ENCODE measurements around the gene GLP1R.

GLP1R gene

DNA sequence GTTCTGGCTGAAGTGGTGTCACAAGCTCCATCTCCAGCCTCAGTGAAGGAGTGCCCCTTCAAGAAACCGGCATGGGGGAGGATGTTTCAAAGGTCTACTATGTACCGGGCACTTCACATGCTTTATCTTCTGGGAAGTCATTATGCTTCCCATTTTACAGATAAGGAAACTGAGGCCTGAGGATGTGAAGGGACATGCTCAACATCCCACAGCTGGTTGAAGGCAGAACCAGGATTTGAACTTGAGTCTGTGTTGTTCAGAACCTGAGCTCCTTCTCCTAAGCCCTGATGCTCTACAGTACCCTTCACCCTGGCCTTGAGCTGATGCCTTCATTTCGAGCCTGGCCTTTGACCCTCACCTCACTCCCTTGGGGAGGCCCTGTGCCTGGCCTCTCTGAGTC, 13.0 kb downstream of the GLP1R start:
- no peak for DNase-seq (ENCODE audit: extremely low read depth in 1 of 2, low read depth in 1 of 2)

DNA sequence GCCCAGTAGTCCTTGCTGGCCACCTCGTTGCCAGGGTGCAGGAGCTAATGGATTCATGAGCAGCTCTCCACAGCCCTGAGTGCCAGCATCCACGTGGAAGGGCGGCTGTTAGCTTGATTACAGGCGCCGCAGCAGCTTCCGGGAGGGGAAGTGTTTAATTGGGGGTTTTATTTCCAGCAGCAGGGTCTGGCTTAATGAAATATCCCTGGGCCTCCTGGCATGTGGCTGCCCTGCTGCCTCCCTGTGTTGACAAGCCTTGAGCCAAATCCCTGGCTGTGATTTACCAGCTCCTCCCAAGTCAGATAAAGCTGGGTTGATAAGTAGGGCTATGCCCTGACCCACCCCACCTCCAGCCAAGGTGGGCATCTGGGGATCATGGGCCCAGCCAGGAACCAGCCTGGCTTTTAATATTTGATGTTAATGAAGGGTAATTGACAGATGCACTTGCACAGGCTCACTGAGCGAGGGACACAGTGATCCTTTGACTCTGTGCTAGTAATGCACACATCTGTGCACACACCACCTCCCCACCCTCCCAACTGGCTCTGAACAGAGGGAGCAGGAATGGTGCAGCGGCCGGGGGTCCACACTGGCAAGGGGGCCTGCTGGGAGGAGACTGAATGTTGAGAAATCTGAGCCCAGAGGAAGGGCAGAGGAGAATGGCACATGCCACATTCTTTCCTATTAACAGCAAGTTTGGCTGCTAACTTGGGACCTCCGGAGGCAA, 13.6 kb downstream of the GLP1R start:
- no peak for DNase-seq (ENCODE audit: extremely low read depth in 1 of 2, low read depth in 1 of 2)

DNA sequence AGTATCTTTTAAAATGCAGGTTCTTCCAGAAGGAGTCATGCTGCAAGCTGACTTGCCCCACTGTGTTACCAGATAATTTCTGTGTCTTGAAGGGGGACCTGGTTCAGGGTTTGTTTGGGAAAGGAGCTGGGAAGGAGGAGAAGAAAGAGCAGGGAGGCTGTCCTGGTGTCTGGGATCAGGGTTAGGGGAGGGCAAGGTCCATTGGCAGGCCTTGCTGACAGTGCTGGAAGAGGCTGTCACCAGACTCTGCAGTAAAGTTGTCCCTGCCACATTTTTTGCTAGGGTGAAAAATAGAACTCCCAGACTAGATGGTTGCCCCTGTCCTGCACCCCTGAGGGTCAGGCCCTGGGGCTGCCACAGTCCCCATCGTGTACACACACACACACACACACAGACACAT, 14.9 kb downstream of the GLP1R start:
- no peak for DNase-seq (ENCODE audit: extremely low read depth in 1 of 2, low read depth in 1 of 2)

DNA sequence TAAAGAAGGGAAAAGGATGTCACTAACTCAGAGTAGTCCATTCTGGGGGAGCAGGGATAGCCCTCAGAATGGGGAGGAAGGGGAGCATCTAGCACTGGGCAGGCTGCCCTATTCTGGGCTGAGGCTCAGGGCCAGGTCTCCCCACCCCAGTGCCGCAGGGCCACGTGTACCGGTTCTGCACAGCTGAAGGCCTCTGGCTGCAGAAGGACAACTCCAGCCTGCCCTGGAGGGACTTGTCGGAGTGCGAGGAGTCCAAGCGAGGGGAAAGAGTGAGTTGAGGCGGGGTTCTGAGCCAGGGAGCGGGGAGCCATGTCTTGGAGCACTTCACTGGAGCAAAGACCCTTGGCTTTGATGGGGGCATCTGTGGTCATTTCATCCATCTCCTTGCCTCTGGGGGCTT, 17.0 kb downstream of the GLP1R start:
- DNase-seq (ENCODE audit: extremely low read depth in 1 of 2, low read depth in 1 of 2): no peak

DNA sequence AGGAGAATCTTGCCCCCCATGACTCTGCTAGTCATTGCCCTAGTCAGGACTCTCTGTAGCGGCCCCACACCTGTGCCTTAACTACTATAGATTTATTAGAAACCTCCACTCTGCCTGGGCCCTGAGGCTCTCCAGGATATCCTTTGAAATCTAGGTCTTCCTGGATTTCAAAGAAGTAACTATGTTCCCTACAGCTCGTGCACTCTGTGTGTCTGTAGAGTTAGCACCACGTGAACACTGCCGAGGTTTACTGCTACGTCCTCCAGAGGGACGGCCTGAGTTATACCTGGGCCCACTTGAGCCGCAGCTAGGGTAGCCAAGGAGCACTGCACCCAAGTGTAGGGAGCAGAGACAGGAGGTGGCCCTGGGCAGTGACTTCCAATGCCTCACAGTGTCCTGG, 19.8 kb downstream of the GLP1R start:
- no peak for DNase-seq (ENCODE audit: extremely low read depth in 1 of 2, low read depth in 1 of 2)

DNA sequence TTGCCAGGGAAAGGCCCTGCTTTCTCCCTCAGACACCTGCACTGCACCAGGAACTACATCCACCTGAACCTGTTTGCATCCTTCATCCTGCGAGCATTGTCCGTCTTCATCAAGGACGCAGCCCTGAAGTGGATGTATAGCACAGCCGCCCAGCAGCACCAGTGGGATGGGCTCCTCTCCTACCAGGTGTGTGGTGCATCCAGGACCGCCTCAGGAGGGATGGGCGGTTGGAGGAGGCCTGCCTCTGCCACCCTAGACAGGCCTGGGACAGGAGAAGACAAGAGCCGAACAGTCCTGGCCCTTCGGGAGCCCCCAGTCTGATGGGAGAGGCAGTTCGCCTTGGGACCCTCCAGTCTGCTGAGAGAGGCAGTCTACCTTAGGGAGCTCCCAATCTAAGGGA, 24.2 kb downstream of the GLP1R start:
- no peak for DNase-seq (ENCODE audit: extremely low read depth in 1 of 2, low read depth in 1 of 2)

DNA sequence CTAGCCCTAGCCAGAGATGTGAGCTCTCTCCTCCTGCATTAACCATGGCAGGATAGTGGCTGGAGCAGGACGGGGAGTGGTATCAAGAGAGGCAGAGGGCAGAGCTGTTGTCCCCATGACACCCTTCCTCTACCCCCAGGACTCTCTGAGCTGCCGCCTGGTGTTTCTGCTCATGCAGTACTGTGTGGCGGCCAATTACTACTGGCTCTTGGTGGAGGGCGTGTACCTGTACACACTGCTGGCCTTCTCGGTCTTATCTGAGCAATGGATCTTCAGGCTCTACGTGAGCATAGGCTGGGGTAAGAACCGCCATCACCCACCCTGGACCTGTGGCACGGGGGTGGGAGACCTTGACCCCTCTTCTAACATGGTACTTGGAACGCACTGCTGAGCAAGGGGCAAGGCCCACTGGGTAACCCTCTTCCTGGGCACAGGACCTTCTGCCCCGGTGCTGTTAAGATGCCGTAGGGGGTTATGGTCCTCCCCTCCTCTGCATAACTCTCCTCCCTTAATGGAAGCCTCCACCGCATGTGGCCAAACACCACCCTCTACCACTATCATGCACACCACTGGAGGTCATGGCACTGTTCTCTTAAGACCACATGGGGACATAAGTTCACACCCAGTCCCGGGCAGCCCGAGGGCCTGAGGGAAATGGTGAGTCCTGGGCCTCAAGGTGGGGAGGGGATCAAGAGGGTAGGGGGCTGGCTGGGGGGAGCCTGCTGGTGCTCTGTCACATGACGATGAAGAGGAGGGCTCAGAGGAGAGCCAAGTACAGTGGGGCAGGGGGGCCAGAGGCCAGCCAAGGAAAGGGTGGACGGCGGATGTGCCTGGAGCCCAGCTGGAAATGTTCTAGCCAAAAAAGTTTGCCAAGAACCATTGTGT, 25.1 kb downstream of the GLP1R start:
- DNase-seq (ENCODE audit: extremely low read depth in 1 of 2, low read depth in 1 of 2): no peak

DNA sequence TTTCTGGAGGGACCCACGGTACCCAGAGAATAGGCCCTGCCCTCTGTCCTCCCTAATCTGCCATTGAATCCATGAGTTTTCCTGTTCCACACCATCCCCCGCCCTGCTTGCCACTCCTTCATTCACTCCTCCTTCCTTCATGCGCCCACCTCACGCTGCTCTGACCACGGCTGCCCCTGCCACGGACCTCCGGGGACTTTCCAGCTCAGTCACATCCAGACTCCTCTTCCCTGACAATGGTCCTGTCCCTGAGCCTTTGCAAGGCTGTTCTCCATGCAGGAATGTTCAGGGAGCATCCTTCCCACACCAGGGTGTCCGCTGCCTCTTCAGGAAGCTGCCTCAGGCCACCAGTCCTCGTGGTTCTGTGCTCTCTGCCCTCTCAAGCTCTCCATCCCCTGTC, 25.9 kb downstream of the GLP1R start:
- DNase-seq (ENCODE audit: extremely low read depth in 1 of 2, low read depth in 1 of 2): no peak

DNA sequence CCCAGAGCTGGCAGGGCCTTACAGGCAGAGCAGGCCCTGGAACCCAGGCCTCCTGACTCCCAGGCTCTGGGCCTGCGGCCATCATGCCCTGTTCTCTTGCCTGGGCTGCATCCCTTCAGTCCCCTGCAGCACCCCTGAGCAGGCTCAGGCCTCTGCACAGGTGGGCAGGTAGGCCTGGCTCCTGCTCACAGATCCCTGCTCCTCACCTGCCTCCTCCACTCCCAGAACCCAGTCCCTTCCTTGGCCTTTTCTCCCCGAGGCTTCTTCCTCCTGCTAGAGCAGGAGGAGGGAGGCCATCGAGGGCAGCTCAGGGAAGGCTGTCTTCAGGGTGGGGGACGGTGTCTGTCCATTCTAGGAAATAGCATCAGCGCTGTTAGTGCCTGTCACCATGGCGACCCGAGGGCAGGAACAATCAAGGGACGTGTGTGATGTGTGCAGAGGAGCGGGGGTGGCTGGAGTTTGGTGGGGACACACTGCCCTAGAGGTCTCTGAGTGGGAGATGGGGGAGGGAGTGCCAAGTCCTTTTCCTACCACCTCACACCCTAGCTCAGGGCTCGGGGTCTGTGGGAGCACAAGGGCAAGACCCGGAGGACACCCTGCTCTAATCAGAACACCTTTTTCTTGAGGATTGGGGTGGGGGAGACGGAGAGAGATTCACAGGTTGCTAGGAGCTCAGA, 26.6 kb downstream of the GLP1R start:
- no peak for DNase-seq (ENCODE audit: extremely low read depth in 1 of 2, low read depth in 1 of 2)

DNA sequence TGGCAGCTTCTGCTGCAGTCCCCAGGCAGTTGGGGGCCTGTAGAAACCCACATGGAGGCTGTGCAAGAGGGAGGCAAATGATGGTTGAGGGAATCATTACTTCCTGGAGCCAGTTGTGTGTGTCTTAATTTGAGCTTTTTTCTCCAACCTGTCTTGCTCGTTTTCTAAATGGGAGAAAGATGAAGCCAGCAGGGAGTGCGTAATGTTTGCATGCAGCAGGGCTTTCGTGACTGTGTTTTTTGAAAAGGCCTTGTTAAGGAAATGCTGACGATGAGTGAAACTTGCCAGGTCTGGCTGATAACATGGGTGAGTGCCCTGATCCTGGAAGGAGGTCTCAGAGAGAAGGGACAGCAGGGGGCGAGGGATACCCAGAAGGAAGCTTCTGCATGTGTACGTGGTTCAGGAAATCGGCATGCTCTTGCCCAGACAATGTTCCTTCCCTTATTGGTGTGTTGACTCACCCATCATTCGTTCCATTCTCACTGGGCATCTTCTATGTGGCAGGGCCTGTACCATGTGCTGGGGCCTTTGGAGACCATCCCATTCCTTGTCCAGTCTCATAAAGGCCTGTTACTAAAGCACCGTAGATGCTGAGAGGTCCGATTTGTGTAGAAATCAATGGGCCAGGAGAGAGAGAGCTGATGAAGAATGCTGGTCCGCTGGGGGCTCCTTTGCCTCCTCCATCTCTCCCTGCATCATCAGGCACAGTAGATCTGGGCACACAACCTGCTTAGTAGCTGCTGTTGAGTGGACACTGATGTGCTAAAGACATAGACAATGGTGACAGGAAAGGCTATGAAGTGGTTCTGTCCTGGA, 27.4 kb downstream of the GLP1R start:
- no peak for DNase-seq (ENCODE audit: extremely low read depth in 1 of 2, low read depth in 1 of 2)

DNA sequence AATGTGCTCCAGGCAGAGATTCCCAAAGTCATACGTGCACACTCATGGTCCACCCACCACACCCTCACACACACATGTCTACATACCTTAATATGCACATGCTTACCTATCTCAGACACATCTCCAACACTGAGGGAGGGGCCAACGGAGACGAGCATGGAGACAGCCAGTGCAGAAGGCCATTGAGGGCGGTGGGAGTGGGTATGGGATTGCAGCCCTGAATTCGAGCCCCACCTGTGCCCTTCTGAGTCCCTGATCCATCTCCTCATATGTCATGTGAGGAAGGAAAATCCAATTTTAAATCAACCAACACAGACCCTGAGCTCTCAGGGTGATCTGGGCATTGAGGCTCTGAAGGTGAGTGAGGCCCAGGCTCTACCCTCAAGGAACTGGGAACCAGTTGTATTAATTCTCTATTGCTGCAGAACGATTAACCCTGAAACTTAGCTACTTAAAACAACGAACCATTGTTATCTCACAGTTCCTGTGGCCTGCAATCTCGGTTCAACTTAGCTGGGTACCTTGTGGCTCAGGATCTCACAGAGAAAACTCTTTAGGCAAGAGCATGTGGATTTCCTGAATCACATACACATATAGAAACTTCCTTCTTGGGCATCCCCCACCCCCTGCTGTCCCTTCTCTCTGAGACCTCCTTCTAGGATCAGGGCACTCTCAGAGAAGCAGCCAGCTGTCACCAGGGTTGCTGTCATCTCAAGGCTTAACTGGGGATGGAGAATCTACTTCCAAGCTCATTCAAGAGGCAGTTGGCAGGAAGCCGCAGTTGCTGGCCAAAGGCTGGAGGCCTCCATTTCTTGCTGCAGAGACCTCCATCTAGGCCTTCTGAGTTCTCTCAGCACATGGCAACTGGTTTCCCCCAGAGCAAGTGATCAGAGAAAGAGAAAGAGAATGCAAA, 28.3 kb downstream of the GLP1R start:
- DNase-seq (ENCODE audit: extremely low read depth in 1 of 2, low read depth in 1 of 2): no peak

DNA sequence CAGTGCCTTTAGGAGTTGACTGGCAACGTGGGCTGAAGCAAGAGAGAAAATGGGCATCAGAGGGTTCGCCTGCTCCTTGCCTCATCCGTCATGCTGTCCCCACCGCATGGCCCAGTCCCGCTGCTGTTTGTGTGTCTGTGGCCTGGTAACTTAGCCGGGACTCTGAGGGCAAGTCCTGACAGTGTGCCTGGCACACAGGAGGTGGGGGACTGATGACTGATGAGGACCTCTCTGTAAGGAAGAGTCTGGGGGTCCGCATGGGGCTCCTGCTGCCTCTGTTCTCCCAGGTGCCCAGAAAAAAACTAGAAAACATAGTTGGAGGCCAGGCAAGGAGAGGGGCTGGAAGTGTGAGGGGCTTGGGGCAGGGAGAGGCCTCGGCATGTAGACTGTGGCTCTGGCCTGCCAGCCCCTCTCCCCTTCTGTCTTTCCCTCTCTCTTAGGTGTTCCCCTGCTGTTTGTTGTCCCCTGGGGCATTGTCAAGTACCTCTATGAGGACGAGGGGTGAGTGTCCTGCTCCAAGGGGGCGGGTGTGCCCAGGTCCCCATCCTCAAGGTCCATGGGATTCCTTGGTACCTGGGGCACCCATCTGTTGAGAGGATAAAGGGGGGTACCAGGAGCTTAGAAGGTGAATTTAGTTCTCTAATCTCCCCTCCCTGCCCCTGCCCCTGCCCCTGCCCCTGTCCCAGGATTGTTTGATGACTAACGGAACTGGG, 29.5 kb downstream of the GLP1R start:
- no peak for DNase-seq (ENCODE audit: extremely low read depth in 1 of 2, low read depth in 1 of 2)

DNA sequence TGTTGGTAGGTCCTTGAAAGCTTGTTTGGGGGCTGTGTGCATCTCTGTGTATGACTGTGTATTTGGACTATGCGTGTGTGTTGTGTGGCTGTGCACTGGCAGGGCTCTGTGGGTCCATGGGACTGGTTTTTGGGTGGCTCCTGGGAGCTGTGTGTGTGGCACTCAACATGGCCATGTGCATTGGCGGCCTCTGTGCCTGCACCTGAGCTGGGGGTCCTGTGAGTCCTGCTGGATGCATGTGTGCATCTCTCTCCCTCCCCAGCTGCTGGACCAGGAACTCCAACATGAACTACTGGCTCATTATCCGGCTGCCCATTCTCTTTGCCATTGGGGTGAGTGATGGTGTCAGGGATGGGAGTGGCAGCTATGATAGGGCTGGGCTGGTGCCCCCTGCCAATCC, 30.1 kb downstream of the GLP1R start:
- no peak for DNase-seq (ENCODE audit: extremely low read depth in 1 of 2, low read depth in 1 of 2)

DNA sequence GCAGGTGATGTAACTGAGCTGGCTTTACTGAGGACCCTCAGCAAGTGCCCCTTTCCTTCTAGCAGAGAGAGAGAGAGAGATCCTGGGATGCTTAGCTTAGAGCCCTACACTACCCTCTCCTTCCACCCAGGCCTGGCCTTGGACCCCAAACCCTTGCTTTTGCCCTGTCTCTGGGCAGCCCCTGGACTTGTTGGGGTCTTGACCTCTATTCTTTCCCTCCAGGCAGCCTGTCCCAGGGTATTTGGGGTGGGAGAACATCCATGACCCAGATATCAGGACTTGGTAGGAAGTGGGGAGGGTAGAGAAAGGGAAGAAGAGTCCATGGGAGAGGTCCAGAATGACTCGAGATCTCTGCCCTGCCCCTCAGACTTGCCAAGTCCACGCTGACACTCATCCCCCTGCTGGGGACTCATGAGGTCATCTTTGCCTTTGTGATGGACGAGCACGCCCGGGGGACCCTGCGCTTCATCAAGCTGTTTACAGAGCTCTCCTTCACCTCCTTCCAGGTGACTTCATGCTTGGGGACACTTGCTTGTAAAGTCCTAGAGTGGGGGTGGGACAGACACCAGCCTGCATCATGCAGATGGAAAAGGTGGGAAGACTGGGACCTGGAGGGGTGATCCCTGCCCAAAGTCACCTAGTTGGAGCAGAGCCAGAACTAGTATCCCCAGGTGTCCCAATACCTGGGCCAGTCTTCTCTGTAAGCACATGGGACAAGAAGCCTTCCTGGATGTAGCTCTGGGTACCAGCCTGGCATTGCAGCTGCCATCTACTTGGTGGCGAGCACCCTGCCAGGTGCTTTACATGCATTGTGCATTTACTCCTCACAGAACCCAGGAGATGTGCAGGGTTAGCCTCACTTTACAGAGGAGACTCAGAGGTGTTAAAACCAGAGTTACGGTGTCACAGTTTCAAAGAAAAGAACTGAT, 30.9 kb downstream of the GLP1R start:
- no peak for DNase-seq (ENCODE audit: extremely low read depth in 1 of 2, low read depth in 1 of 2)

DNA sequence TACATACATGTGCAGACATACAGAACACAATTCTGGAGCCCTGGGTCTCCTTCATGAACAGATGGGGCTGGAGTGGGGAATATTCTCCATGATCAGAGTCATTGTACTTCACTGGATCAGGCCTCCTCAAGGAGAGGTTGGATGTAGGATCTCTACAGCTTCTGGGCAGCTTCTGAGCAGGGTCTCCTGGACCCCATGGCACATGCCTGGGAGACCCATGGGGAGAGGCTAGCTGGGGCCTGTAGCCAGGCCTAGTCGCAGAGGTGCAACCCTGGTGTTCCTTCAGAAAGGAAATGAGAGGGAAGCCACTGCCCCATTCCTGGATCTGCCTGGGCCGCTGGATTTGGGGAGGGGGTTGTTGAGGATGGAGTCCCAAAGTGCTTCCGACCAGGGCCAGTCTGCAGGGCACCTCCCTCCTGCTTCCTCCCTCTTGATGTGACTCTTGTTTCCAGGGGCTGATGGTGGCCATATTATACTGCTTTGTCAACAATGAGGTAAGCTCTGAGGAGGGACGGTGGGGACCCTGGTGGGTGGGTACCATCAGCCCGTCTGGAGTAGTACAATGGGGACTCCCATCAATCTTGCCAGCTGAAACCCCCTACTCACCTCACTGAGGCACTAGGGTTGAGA, 31.8 kb downstream of the GLP1R start:
- DNase-seq (ENCODE audit: extremely low read depth in 1 of 2, low read depth in 1 of 2): no peak

DNA sequence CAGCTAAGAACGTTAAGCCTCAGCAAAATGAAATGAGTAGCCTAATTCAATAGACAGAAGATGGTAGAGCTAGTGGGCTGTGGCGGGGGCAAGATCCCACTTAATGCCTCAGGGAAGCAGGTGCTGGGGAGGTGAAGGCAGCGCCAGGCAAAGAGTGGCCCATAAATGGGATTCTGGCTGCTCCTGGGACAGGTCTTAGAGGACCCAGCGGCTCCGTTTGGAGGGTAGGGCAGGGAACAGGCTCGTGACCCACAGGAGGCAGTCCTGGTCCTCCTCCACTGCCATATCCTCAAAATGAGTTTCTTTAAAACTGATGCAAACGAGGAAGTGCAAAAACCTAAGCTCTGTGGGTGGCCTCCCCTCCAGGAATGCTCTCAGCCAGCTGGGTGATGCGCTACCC, 33.7 kb downstream of the GLP1R start:
- no peak for DNase-seq (ENCODE audit: extremely low read depth in 1 of 2, low read depth in 1 of 2)

DNA sequence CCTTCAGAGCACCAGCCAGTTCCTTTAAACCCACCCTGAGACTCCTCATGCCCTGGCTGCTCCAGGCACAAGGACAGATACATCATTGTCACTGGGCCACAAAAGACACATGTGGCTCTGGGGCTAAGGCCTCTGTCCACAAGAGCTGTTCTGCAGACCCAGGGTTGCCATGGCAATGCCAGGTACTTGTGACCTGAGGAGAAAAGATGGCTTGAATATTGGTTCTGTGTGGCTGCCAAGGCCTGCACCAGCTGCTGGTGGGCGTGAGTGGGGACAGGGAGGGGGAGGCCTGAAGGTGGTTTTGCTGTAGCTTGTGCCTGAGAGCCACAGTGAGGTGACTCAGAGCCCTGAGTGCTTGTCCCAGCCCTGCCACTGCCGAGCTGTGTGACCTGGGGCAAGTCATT, 34.7 kb downstream of the GLP1R start:
- peak; percentile 15 to 30 for DNase-seq (ENCODE audit: extremely low read depth in 1 of 2, low read depth in 1 of 2)

DNA sequence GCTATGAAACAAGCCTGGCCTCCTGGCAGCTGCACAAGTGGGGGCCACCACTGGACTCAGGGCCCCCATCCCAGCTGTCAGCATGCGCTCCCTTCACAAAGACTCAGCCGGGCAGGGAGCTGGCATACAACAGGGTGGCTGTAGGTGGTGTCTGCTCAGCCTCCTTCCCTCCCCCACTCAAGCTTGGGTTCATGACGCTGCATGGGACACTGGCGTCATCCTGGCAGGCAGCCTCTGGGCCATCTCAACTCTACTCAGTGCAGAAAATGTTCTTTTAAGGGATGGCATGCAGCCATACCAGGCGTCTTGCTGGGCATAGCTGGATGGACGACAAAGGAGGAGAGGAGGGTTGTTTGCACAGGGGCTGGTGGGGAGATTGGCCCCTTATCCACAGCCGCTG, 35.9 kb downstream of the GLP1R start:
- DNase-seq (ENCODE audit: extremely low read depth in 1 of 2, low read depth in 1 of 2): no peak
